HG02852 (cell line): ENCODE results near the gene MORC3.
"Not testable (repeated sequence)": the region's sequence is repeated elsewhere in the genome, so short reads cannot be mapped to it uniquely, and the experiment has no call there.

Source experiments
- ATAC-seq: cut with Tn5 transposase; IDR thresholded peaks from one replicate; pipeline ENCODE4 v1.9.1; 2021; ENCODE audit warnings: mild to moderate bottlenecking, moderate library complexity; ENCODE audit not compliant: unreplicated experiment

Gene MORC3

DNA sequence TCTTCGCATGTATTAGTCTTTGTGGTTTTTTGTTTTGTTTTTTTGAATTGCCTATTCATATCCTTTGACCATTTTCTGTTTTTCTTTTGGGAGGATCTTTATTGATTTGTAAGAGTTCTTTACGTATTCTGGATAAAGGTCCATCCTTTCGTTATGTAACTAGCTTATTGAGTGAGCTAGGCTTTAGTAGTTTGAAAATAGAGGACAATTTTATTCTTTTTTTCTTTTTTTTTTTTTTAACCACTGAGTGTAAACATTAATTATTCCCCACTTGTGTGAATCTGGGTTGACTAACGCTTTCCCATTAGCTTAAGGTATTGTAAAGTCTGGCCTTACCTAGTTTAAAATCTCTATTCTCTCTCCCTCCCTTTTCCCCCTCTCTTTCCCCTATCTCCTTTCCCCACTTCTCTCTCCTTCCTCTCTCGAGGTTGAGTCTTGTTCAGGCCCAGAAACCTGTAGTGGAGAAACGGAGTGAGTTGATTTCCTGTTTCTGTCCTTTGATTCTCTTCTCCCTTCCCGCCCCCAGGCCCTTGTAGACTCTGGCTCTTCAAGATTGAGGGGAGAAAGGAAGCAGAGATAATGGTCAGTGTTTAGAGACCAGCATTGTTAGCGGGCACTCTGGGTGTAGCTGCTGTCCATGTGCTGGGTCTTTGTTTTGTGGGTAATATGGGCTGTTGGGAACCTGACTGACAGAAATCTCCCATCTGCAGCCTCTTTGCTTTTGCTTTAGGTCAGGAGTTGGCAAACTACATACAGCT lies 1.5 kb downstream of the MORC3 start:
- no peak for ATAC-seq

DNA sequence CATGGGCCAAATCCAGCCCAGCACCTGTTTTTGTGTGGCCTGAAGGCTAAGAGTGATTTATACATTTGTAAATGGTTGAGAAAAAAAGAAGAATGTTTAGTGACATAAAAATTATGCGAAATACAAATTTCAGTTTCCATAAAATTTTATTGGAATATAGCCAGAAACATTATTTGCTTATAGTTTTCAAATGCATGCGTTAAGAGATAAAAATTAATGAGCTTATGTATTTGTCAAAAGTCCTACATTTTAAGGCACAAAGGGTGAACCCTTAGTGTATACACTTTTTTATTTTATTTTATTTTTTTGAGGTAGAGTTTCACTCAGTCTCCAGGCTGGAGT lies 2.1 kb downstream of the MORC3 start:
- no peak for ATAC-seq

DNA sequence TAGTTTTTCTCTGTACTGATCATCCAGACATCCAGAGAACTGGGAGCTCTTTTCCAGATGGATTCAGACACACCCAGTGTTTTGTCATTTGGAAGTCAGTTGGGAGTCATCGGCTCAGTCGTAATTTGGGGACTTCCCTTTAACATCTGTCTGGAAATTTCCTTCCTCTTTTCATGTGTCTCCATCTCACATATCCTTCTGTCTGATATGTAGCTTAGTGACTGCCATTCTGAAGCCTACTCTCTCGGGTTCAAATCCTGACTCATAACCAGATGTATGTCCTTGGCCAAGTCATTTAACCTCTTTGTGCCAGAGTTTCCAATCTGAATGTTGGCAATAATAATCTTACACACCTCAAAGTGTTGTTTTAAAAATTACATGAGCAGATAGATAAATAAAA lies 3.0 kb downstream of the MORC3 start:
- no peak for ATAC-seq

DNA sequence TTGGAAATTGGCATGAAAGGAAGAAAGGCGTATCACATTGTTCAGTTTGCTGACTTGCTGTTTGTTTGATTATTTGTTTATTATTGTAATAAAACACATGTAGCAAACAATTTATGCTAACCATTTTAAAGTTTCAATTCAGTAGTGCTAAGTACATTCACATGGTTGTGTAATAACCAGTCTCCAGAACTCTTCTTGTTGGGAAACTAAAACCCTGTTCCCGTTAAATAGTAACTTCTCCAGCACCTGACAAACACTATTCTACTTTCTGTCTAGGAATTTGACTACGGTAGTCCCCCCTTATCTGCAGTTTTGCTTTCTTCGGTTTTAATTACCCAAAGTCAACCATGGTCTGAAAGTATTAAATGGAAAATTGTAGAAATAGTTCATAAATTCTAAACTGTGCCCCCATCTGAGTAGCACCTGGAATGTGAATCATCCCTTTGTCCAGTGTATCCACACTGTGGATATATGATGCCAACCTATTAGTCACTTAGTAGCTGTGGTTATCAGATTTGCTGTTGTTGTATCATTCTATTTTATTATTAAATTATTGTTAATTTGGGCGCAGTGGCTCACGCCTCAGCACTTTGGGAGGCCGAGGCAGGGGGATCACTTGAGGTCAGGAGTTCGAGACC lies 5.5 kb downstream of the MORC3 start:
- ATAC-seq, result no peak

DNA sequence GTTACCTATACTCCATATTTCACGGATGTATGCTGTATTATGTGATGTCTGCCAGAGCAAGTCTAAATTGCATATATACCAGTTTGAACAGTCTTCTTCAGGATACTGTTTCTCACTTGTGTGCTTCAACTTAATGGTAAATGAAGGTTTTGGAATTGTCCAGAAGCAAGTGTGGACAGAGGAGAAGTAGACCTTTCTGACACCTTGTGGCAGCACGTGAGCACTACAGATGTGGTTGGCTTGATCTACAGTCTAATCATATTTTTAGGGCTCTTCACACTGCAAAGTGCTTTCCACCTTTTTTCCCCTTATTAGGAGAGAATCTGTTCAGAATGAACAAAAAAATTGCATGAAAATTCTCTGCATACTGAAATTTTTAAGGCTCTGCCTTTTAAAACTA lies 10.9 kb downstream of the MORC3 start:
- ATAC-seq, result no peak

DNA sequence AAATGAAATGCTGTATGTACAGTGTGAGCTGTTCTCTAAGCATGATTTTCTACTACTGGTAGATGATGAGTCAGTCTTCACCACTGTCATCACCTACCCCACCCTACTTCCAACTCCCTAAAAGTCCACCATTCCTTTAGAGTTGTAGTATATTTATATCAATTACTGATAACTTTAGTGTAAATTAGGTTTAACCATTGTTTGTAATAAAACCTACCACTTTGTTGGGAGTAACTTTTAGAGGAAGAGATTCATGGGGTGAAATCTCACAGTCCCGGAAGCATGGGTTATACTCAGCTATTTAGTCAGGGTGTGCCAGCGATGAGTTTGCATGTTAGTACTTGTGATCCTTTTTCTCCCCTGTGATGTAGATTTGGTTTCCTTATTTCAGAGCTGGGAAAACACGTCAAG lies 17.1 kb downstream of the MORC3 start:
- ATAC-seq, result no peak

DNA sequence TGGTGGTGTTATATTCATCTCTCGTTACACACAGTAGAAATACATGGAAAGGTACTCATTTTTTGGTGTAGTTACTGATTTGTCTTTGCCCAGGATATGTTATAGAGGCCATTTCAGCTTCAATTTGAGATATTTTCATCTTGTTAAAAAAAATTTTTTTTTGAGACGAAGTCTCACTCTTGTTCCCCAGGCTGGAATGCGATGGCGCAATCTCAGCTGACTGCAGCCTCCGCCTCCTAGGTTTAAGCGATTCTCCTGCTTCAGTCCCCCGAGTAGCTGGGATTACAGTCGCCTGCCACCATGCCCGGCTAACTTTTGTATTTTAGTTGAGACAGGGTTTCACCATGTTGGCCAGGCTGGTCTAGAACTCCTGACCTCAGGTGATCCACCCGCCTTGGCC lies 19.0 kb downstream of the MORC3 start:
- no peak for ATAC-seq

DNA sequence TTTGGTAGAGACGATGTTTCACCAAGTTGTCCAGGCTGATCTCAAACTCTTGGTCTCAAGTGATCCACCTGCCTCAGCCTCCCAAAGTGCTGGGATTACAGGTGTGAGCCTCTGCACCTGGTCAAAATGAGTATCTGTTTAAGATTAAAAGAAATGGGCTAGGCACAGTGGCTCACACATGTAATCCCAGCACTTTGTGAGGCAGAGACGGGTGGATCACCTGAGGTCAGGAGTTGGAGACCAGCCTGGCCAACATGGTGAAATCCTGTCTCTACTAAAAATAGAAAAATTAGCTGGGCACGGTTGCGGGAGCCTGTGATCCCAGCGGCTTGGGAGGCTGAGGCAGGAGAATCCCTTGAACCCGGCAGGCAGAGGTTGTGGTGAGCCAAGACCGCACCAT lies 22.6 kb downstream of the MORC3 start:
- not testable (repeated sequence) for ATAC-seq

DNA sequence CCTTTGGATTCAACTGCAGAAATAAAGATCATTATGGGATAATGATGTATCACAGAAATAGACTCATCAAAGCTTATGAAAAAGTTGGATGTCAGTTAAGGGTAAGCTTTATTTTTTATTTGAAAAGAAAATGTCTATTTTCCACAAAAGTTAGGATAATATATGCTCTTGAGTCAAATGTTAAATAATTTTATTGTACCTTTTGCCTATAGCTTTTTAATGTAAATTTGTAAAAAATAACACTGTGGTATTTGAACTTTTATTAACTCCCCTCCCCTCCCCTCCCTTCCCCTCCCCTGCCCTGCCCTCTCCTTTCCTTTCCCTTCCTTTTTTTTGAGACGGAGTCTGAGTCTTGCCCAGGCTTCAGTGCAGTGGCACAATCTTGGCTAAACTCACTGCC lies 24.9 kb downstream of the MORC3 start:
- no peak for ATAC-seq

DNA sequence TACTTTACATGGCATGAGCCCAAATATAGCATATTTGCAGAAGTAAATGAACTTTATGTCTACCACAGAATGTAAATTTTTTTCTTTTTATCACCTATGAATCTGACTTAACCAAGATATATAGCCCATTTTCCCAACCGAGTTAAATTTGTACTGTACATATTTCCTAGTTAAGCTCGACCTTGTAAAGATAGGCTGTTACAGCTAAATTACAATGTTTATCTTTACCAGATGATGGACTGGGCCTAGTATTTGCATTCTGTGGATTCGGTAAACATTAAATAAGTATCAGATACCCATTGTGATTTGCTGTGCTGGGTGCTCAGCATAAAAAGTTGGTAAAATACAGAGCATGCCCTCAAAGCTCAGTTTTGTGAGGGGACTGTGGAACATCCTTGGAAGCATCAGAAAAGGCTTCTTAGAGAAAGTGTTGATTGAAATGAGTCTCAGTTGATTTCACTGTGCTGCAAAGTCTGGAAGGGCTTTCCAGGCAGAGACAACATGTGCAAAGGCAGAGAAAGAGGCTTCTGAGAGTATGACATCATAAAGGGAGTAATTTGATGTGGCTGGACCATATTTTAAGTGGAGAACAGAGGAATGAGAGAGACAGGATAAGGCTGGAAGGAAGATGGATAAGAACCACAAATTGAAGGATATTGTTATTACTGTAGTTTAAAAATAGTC lies 27.4 kb downstream of the MORC3 start:
- no peak for ATAC-seq

DNA sequence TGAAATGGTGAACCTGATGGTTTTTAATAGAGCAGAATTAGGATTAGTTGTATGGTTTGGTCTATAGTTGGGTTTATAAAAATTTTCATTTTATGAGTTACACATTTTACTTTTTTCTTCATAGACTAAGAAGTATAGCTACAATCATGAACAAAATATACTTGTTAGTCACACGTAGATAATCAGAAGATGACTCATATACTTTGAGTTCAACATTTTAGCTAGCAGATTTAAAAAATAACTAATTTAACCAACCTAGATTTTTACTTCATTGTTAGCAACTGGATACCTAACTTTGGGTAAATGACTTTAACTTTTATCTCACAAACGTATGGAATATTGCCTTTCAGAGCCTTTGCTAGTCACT lies 27.9 kb downstream of the MORC3 start:
- no peak for ATAC-seq

DNA sequence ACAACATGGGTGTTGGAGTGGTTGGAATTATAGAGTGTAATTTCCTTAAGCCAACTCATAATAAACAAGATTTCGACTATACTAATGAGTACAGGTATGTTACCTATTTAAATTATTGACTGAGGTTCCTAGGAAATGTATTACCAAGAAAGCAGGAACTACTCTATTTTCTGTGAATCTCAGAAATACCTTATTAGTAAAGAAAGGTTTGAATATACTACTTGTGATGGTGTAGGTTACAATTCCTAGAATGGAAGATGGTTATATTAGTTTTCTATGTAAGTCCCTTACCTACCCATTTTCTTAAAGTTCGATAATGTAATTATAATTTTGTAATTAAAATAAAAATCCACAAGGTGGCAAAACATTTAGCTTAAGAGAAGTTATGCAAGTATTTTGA lies 29.3 kb downstream of the MORC3 start:
- ATAC-seq, result no peak

DNA sequence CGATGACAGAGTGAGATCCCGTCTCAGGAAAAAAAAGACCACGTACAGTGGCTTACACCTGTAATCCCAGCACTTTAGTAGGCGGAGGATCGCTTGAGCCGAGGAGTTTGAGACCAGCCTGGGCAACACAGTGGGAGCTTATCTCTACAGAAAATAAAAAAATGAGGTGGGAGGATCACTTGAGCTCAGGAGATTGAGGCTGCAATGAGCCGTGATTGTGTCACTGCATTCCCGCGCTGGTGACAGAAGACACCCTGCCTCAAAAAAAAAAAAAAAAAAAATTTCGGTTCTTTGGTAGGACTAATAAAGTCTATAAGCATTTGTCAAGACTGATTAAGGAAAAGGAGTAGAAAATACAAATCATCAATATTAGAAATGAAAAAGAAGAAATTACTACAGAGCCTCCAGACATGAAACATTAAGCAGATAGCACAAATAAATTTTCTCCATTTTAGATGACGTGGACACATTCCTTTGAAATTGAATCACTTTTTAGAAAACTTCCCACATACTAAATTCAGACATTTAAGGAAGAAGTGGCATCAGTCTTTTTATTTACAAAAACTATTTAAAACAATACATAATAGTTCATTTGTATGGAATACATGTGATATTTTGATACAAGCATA lies 30.4 kb downstream of the MORC3 start:
- no peak for ATAC-seq

DNA sequence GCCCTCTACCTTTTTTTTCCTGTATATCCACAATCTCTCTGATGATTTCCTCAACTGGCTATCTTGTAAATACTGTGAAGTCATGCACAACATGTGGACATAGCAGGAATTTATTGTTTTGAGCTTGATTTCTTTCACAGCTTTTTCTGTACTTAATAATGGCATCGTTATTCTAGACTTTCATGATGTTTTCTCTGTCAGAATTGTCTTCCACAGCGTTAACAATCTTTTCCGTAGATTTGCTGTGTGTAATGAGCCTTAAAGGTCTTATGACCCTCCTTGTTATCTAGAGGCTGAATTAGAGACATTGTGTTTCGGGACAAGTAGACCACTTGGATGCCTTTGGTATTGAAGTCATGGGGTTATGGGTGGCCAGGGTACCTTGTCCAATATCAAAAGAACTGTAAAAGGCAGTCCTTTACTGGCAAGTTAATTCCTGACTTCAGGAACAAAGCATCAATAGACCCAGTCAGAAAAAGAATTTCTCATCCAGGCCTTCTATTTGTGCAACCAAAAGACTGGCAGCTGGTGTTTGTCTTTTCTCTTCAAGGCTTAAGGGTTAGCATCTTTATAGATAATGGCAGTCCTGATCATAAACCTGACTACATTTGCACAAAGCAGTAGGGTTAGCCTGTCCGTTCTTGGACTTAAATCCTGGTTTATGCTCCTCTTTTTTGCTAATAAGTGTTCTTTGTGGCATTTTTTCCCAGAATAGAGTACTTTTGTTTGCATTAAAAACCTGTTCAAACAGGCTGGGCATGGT lies 35.1 kb downstream of the MORC3 start:
- ATAC-seq, result no peak

DNA sequence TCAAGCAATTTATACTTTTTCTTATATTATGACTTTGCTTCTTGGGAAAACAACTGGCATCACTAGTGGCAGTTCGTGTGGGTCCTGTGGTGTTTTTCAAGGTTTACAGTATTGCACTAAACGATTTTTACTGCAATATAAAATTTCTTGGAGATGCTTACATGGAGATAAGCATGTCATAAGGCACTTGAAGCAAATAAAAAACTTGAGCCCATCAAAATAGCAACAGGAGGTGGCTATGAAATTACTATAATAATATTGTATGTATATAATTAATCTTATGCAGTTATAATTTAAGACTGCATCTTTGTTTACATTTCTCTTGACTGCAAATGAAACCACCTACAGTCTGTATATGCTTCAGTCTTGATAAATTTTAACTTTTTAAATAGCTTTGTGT lies 35.9 kb downstream of the MORC3 start:
- ATAC-seq, result no peak

DNA sequence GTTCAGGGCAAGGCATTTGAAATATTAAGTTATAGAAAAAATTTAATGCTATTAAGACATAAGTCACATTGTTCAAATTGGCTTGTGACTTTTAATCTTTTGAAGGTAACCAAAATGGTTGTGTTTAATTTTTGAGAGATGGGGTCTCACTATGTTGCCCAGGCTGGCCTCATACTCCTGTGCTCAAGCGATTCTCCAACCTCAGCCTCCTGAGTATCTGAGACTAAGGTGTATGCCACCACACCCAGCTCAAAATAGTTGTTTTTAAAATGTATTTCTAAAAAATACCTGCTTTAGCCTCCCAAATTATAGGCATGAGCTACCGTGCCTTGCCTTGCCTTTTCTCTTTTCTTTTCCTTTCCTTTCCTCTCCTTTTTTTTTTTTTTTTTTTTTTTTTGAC lies 39.2 kb downstream of the MORC3 start:
- ATAC-seq, result no peak

DNA sequence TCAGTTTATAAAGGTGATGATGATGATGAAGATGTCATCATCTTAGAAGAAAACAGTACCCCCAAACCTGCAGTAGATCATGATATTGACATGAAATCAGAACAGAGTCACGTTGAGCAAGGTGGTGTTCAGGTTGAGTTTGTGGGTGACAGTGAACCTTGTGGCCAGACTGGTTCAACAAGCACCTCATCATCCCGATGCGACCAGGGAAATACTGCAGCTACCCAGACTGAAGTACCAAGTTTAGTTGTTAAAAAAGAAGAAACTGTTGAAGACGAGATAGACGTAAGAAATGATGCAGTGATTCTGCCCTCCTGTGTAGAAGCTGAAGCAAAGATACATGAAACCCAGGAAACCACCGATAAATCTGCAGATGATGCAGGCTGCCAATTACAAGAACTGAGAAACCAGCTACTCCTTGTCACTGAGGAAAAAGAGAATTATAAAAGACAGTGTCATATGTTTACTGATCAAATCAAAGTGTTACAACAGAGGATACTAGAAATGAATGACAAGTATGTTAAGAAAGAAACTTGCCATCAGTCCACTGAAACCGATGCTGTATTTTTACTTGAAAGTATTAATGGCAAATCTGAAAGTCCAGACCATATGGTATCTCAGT lies 49.2 kb downstream of the MORC3 start:
- ATAC-seq, result no peak

DNA sequence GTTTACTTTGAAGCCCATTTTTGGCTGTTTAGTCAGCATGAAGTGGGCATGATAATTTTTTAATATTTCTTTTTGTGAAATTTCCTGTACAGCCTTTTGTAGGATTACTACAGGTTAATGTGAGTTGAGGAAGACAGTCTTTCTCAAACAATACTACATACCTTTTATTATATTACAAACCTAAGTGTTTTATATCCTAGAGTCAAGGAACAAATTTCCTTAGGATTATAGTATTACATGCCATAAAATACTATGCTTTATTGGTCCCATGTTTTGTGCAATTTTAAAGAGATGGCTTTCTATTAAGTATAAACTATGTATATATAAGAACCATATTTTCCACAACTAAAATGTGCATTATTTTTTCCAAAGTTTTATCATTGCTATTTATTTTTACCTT lies 56.0 kb downstream of the MORC3 start:
- ATAC-seq, result no peak

DNA sequence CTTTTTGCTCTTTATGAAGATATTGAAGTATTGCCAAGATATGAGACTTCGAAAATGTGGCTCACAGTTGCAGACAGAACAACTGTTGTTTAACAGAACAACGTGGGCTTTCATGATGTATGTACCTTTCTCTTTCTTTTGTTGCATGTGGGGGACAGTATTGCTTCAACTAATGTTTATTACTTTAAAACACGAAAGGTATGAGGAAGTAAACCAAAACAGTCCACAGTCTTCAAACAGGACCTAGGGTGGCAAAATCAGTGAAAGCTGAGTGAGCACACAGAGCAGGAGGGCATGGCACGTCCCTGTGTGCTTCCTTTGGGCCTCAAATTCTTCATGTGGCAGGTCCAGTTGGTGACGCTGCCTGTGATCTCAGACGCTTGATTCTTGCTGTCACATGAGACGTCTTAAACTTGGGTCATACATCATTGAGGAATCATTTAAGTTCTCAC lies 57.4 kb downstream of the MORC3 start:
- no peak for ATAC-seq

DNA sequence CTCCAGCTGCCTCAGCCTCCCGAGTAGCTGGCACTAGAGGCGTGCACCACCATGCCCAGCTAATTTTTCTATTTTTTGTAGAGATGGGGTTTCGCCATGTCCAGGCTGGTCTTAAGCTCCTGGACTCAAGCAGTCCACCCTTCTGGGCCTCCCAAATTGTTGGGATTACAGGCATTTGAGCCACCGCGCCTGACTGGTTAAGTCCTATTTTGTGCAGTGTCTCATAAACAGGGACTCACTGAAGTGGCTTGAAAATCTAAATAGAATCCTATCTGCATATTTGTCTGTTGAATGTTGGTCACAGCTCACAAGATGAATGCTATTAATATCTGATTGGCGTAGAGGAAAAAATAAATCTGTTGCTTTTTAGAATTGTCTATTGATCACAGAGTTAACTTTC lies 59.3 kb downstream of the MORC3 start:
- ATAC-seq, result no peak
